Vagina (tissue), 2 donors: ENCODE data around the gene LPAR1. TPM values are rescaled to one million over a fixed set of nuclear protein-coding genes. Genes with fewer than 3 reads are reported as not detected.

ENCODE experiments used
- DNase-seq, 2 donors: peaks; one replicate each; pipeline ENCODE4 v3.0.0-alpha.2; 2017; ENCODE audit errors: extremely low spot score in 2 of 2
- H3K27ac ChIP-seq: fragments of 200-600 bp; sonication (generic); one replicate; pipeline ENCODE4 v1.5.1; 2019
- H3K27me3 ChIP-seq: fragments of 200-600 bp; sonication (generic); one replicate; pipeline ENCODE4 v1.5.1; 2019
- H3K36me3 ChIP-seq, 2 donors: fragments of 200-600 bp; sonication (generic); one replicate each; pipeline ENCODE4 v1.5.1; 2017 to 2019
- H3K4me1 ChIP-seq: fragments of 200-600 bp; sonication (generic); one replicate; pipeline ENCODE4 v1.5.1; 2019
- H3K4me3 ChIP-seq, 2 donors: fragments of 200-600 bp; sonication (generic); 1 replicate in 1 of 2; 2 replicates in 1 of 2; pipeline ENCODE4 v1.5.1; 2016 to 2019
- H3K9me3 ChIP-seq: fragments of 200-600 bp; sonication (generic); one replicate; pipeline ENCODE4 v1.5.1; 2019
- POLR2A ChIP-seq, 2 donors: fragments of 450-650 bp; IDR thresholded peaks; one replicate each; pipeline ENCODE4 v1.6.1; 2017; ENCODE audit warnings: antibody characterized with exemption in 2 of 2, mild to moderate bottlenecking in 2 of 2, moderate library complexity in 2 of 2
- POLR2AphosphoS5 ChIP-seq, 2 donors: sonication (generic); formaldehyde crosslinking; IDR thresholded peaks; one replicate each; pipeline ENCODE4 v1.9.0; 2017; ENCODE audit warnings: antibody characterized with exemption in 2 of 2, mild to moderate bottlenecking in 2 of 2, low read depth in 1 of 2; ENCODE audit not compliant: insufficient read depth in 1 of 2
- intact Hi-C: fragments of 100-400 bp; cut with DNase I; formaldehyde crosslinking; loops from one replicate; pipeline ENCODE4 v1.15.1; 2023
- total RNA-seq: library from RNA; depleted of rRNA; stranded (reverse); fragments of >200 nt; gene quantifications from one replicate; pipeline ENCODE4 v1.2.3, GENCODE V29; 2016
- TF ChIP-seq, protein P1 (sequence below), 3 experiments: fragments of 450-650 bp in 2 of 3; fragments of 200-600 bp in 1 of 3; sonication (generic) in 1 of 3; IDR thresholded peaks; one replicate each; pipeline ENCODE4 v1.5.1; 2017 to 2019; ENCODE audit warnings: antibody characterized with exemption in 3 of 3, mild to moderate bottlenecking in 2 of 3, moderate library complexity in 2 of 3

The LPAR1 gene
- total RNA-seq, 1 donor from 2014 or later, result 83.0 TPM

DNA sequence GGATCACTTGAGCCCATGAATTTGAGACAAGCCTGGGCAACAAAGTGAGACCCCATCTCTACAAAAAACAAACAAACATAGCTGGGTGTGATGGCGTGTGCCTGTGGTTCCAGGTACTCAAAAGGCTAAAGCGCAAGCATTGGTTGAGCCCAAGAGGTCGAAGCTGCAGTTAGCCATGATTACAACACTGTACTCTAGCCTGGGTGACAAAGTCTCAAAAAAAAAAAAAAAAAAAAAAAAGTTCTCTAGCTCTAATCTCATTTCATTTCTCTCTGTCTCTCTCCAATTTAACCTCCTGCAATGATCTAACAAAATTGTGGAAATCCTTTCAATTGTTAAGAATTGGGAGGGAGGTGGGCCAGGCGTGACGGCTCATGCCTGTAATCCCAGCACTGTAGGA, 33.3 kb downstream of the LPAR1 start:
- Histone ChIP-seq H3K36me3 (no peaks in the 10 kb centered on the region), H3K27ac (no peak overlapping the region), H3K27me3 (no peaks in the 10 kb centered on the region), H3K4me1 (peaks cover 21% of the 10 kb centered on the region), H3K9me3 (no peaks in the 10 kb centered on the region), H3K4me3 (no peak overlapping the region)
- DNase-seq, result no peak
- TF ChIP-seq, protein P1, sequence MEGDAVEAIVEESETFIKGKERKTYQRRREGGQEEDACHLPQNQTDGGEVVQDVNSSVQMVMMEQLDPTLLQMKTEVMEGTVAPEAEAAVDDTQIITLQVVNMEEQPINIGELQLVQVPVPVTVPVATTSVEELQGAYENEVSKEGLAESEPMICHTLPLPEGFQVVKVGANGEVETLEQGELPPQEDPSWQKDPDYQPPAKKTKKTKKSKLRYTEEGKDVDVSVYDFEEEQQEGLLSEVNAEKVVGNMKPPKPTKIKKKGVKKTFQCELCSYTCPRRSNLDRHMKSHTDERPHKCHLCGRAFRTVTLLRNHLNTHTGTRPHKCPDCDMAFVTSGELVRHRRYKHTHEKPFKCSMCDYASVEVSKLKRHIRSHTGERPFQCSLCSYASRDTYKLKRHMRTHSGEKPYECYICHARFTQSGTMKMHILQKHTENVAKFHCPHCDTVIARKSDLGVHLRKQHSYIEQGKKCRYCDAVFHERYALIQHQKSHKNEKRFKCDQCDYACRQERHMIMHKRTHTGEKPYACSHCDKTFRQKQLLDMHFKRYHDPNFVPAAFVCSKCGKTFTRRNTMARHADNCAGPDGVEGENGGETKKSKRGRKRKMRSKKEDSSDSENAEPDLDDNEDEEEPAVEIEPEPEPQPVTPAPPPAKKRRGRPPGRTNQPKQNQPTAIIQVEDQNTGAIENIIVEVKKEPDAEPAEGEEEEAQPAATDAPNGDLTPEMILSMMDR (IDR thresholded peaks at IDR 0.05), result no peak
- TF ChIP-seq POLR2A (IDR thresholded peaks at IDR 0.05) (no peak), POLR2AphosphoS5 (IDR thresholded peaks at IDR 0.05; ENCODE audit: insufficient read depth in 1 of 2, low read depth in 1 of 2) (no peak)
- intact Hi-C loops, result no loop called here

DNA sequence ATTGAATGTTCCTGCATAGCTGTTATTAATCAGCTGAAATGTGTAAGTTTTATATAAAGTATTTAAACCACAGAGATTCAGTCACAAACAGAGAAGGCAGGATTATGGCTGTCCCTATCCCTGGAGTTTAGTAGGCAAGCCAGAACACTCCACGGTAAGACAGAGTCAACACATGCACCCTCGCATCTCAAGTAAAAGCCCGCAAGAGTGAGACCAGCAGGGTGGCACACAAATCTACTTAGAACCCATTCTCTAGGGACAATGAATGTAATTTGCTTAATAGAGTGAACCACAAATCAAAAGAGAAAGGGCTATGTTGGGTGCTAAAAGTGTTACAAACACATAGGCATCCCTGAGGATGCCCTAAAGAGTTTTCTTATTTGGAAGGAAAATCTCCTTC, 35.1 kb downstream of the LPAR1 start:
- intact Hi-C loops, result no loop called here
- no peaks in the 10 kb centered on the region for H3K27me3 ChIP-seq

GRCh38 chr9:111001526-111001925, 36.7 kb downstream of the LPAR1 start:
- Histone ChIP-seq H3K27me3 (no peaks in the 10 kb centered on the region), H3K4me1 (peaks cover 55% of the 10 kb centered on the region), H3K36me3 (no peaks in the 10 kb centered on the region), H3K9me3 (no peaks in the 10 kb centered on the region), H3K27ac (no peak overlapping the region), H3K4me3 (no peak overlapping the region)
- no peak for DNase-seq
- intact Hi-C loops, result no loop called here
- TF ChIP-seq POLR2AphosphoS5 (IDR thresholded peaks at IDR 0.05; ENCODE audit: insufficient read depth in 1 of 2, low read depth in 1 of 2) (no peak), POLR2A (IDR thresholded peaks at IDR 0.05) (no peak)
- TF ChIP-seq, protein P1 (IDR thresholded peaks at IDR 0.05), result no peak

More for the DNA sequence above, 35.1 kb downstream of the LPAR1 start:
- DNase-seq, result no peak
- no peak overlapping the region for H3K4me3 ChIP-seq
- H3K4me1 ChIP-seq, result peaks cover 38% of the 10 kb centered on the region
- TF ChIP-seq POLR2AphosphoS5 (IDR thresholded peaks at IDR 0.05; ENCODE audit: insufficient read depth in 1 of 2, low read depth in 1 of 2) (no peak), POLR2A (IDR thresholded peaks at IDR 0.05) (no peak)
- TF ChIP-seq, protein P1 (IDR thresholded peaks at IDR 0.05), result no peak
- H3K36me3 ChIP-seq, result no peaks in the 10 kb centered on the region
- no peaks in the 10 kb centered on the region for H3K9me3 ChIP-seq
- no peak overlapping the region for H3K27ac ChIP-seq

DNA sequence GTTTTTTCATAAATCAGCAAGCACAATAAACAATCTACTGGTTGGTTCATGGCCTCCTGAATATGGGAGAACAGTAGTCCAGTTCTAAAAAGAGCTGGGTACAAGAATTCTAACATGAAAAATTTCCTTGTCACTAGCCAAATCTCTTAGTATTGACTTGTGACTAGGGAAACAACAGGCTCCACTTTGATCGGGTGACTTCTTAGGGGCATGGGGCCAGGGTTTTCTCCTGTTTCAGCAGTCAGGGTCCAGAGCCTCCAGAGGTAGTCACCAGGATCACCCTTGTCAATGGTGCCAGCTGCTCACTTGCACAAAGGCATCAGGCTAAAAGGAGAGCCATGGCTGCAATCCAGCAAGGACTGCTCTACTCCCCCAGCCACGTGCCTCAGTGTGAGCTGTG, 38.1 kb downstream of the LPAR1 start:
- peak overlapping the region; percentile 1 for H3K27ac ChIP-seq
- no peaks in the 10 kb centered on the region for H3K27me3 ChIP-seq
- H3K36me3 ChIP-seq, result no peaks in the 10 kb centered on the region
- H3K4me1 ChIP-seq, result peaks cover 61% of the 10 kb centered on the region
- no peak for DNase-seq
- no peaks in the 10 kb centered on the region for H3K9me3 ChIP-seq
- intact Hi-C loops, result no loop called here
- TF ChIP-seq POLR2A (IDR thresholded peaks at IDR 0.05), result no peak
- TF ChIP-seq POLR2AphosphoS5 (IDR thresholded peaks at IDR 0.05; ENCODE audit: insufficient read depth in 1 of 2, low read depth in 1 of 2), result no peak
- TF ChIP-seq, protein P1 (IDR thresholded peaks at IDR 0.05), result no peak
- H3K4me3 ChIP-seq, result no peak overlapping the region

DNA sequence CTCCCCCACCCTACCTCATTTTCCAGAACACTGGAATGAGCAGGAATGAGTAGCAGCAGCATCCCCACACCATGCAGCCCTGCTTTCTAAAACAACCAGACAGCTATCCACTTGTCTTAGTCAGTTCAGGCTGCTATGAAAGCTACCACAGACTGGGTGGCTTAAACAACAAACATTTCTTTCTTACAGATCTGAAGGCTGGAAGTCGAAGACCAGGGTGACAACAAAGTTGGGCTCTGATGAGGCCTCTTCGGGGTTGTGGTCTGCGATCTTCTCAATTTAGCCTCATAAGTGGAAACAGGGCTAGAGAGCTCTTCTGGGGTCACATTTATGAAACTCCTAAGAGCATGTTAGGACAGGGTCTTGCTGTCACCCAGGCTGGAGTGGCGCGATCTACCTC, 38.9 kb downstream of the LPAR1 start:
- H3K9me3 ChIP-seq, result no peaks in the 10 kb centered on the region
- TF ChIP-seq, protein P1 (IDR thresholded peaks at IDR 0.05), result no peak
- TF ChIP-seq POLR2A (IDR thresholded peaks at IDR 0.05) (no peak), POLR2AphosphoS5 (IDR thresholded peaks at IDR 0.05; ENCODE audit: insufficient read depth in 1 of 2, low read depth in 1 of 2) (no peak)
- peak overlapping the region; percentile 1 for H3K27ac ChIP-seq
- intact Hi-C loops, result no loop called here
- H3K4me1 ChIP-seq, result peaks cover 68% of the 10 kb centered on the region
- no peaks in the 10 kb centered on the region for H3K27me3 ChIP-seq
- no peak overlapping the region for H3K4me3 ChIP-seq
- no peaks in the 10 kb centered on the region for H3K36me3 ChIP-seq
- DNase-seq, result no peak
